H9 (cell line): ENCODE data around the gene CAMK2B. TPM values are rescaled to one million over a fixed set of nuclear protein-coding genes. Genes with fewer than 3 reads are reported as not detected.

Experiments
- DNase-seq: peaks from one replicate; pipeline ENCODE4 v3.0.0-alpha.2; 2017
- H2AFZ ChIP-seq: one replicate; pipeline ENCODE4 v1.6.1; 2013; ENCODE audit warnings: mild to moderate bottlenecking, low read length, control low read depth, moderate library complexity
- H2AK5ac ChIP-seq: 2 replicates; pipeline ENCODE4 v1.6.1; 2013; ENCODE audit warnings: low read length, control low read depth, mixed read lengths; ENCODE audit not compliant: insufficient read length
- H2BK120ac ChIP-seq: one replicate; pipeline ENCODE4 v1.6.1; 2013; ENCODE audit warnings: low read depth, mild to moderate bottlenecking, low read length, control low read depth, inconsistent platforms; ENCODE audit not compliant: poor library complexity, severe bottlenecking
- H2BK12ac ChIP-seq: 2 replicates; pipeline ENCODE4 v1.6.1; 2013; ENCODE audit warnings: low read length, control low read depth, mixed read lengths, low read depth; ENCODE audit not compliant: insufficient read length
- H2BK15ac ChIP-seq: 2 replicates; pipeline ENCODE4 v1.6.1; 2013; ENCODE audit warnings: low read depth, low read length, control low read depth
- H2BK20ac ChIP-seq: one replicate; pipeline ENCODE4 v1.6.1; 2013; ENCODE audit warnings: low read depth, mild to moderate bottlenecking, low read length, control low read depth, inconsistent platforms; ENCODE audit not compliant: poor library complexity, severe bottlenecking
- H2BK5ac ChIP-seq: 2 replicates; pipeline ENCODE4 v1.6.1; 2013; ENCODE audit warnings: low read length, control low read depth, mixed read lengths; ENCODE audit not compliant: insufficient read length
- H3K14ac ChIP-seq: 2 replicates; pipeline ENCODE4 v1.6.1; 2013; ENCODE audit warnings: low read length, control low read depth; ENCODE audit not compliant: insufficient read depth
- H3K18ac ChIP-seq: 2 replicates; pipeline ENCODE4 v1.6.1; 2013; ENCODE audit warnings: low read depth, mild to moderate bottlenecking, mixed read lengths, low read length, control low read depth; ENCODE audit not compliant: insufficient read length
- H3K23ac ChIP-seq: 2 replicates; pipeline ENCODE4 v1.6.1; 2013; ENCODE audit warnings: low read length, control low read depth, mixed read lengths, low read depth; ENCODE audit not compliant: insufficient read length
- H3K23me2 ChIP-seq: 2 replicates; pipeline ENCODE4 v1.6.1; 2013; ENCODE audit warnings: low read depth, mild to moderate bottlenecking, mixed read lengths, low read length, control low read depth; ENCODE audit not compliant: insufficient read length, poor library complexity, severe bottlenecking
- H3K27ac ChIP-seq: 2 replicates; pipeline ENCODE4 v1.5.1; 2013; ENCODE audit warnings: low read length, control low read depth, mixed read lengths, low read depth; ENCODE audit not compliant: insufficient read length
- H3K27me3 ChIP-seq: 2 replicates; pipeline ENCODE4 v1.6.1; 2013; ENCODE audit warnings: low read length, control low read depth, inconsistent platforms; ENCODE audit not compliant: insufficient read depth
- H3K4ac ChIP-seq: 2 replicates; pipeline ENCODE4 v1.6.1; 2013; ENCODE audit warnings: low read depth, mild to moderate bottlenecking, control low read depth, inconsistent platforms, low read length, moderate library complexity
- H3K4me1 ChIP-seq: 2 replicates; pipeline ENCODE4 v1.6.1; 2013; ENCODE audit warnings: low read length, control low read depth, inconsistent platforms; ENCODE audit not compliant: insufficient read depth
- H3K4me2 ChIP-seq: 2 replicates; pipeline ENCODE4 v1.6.1; 2013; ENCODE audit warnings: low read length, control low read depth, mixed read lengths; ENCODE audit not compliant: insufficient read length, insufficient read depth
- H3K56ac ChIP-seq: 2 replicates; pipeline ENCODE4 v1.6.1; 2013; ENCODE audit warnings: low read depth, mild to moderate bottlenecking, mixed read lengths, low read length, control low read depth; ENCODE audit not compliant: insufficient read length
- H3K79me1 ChIP-seq: 2 replicates; pipeline ENCODE4 v1.6.1; 2013; ENCODE audit warnings: low read depth, mild to moderate bottlenecking, moderate library complexity, low read length, control low read depth, inconsistent platforms; ENCODE audit not compliant: insufficient read depth, poor library complexity, severe bottlenecking
- H3K79me2 ChIP-seq: 2 replicates; pipeline ENCODE4 v1.6.1; 2013; ENCODE audit warnings: low read length, control low read depth, inconsistent platforms; ENCODE audit not compliant: insufficient read depth
- H3K9ac ChIP-seq: 2 replicates; pipeline ENCODE4 v1.6.1; 2013; ENCODE audit warnings: low read length, control low read depth, mixed read lengths; ENCODE audit not compliant: insufficient read length; ENCODE audit errors: extremely low read depth
- H3K9me3 ChIP-seq: one replicate; pipeline ENCODE4 v1.6.1; 2013; ENCODE audit warnings: low read depth, low read length, inconsistent platforms; ENCODE audit not compliant: control insufficient read depth
- H3T11ph ChIP-seq: one replicate; pipeline ENCODE4 v1.6.1; 2013; ENCODE audit warnings: mild to moderate bottlenecking, low read length, control low read depth, inconsistent platforms
- H4K20me1 ChIP-seq: one replicate; pipeline ENCODE4 v1.6.1; 2013; ENCODE audit not compliant: control insufficient read depth, insufficient read length, insufficient read depth
- H4K5ac ChIP-seq: 2 replicates; pipeline ENCODE4 v1.6.1; 2013; ENCODE audit warnings: low read depth, mild to moderate bottlenecking, mixed read lengths, low read length, control low read depth; ENCODE audit not compliant: insufficient read length
- H4K8ac ChIP-seq: replicated peaks from 2 replicates; pipeline ENCODE4 v1.6.1; 2013; ENCODE audit warnings: low read length, control low read depth, mixed read lengths, low read depth; ENCODE audit not compliant: insufficient read length
- H4K91ac ChIP-seq: 2 replicates; pipeline ENCODE4 v1.6.1; 2013; ENCODE audit warnings: low read depth, mild to moderate bottlenecking, moderate library complexity, mixed read lengths, low read length, control low read depth; ENCODE audit not compliant: insufficient read length
- H3K27ac Mint-ChIP-seq, 3 experiments: 2 replicates in 2 of 3; 3 replicates in 1 of 3; pipeline ENCODE4 v1.8.0; 2020 to 2021; ENCODE audit warnings: mixed read lengths in 3 of 3, mild to moderate bottlenecking in 1 of 3, moderate library complexity in 1 of 3
- H3K27me3 Mint-ChIP-seq: 2 replicates; pipeline ENCODE4 v1.8.0; 2021; ENCODE audit warnings: low read depth, mild to moderate bottlenecking, moderate library complexity, mixed read lengths
- H3K36me3 Mint-ChIP-seq, 3 experiments: 2 replicates in 2 of 3; 3 replicates in 1 of 3; pipeline ENCODE4 v1.8.0; 2020 to 2021; ENCODE audit warnings: low read depth in 3 of 3, mixed read lengths in 3 of 3; ENCODE audit not compliant: insufficient read depth in 1 of 3
- H3K4me1 Mint-ChIP-seq, 2 experiments: 2 replicates each; pipeline ENCODE4 v1.8.0; 2020; ENCODE audit warnings: mixed read lengths in 2 of 2
- H3K4me3 Mint-ChIP-seq, 2 experiments: 2 replicates in 1 of 2; 3 replicates in 1 of 2; pipeline ENCODE4 v1.8.0; 2020 to 2021; ENCODE audit warnings: mild to moderate bottlenecking in 2 of 2, mixed read lengths in 2 of 2, moderate library complexity in 1 of 2
- H3K9me3 Mint-ChIP-seq, 2 experiments: 2 replicates in 1 of 2; 3 replicates in 1 of 2; pipeline ENCODE4 v1.8.0; 2020; ENCODE audit warnings: mild to moderate bottlenecking in 2 of 2, mixed read lengths in 2 of 2, moderate library complexity in 1 of 2
- WGBS: extraction: QIAGEN DNeasy Blood & Tissue Kit; methylation state at CpG from one replicate; pipeline ENCODE4 v1.1.7; 2013; ENCODE audit warnings: missing lambda C conversion rate, low lambda C conversion rate, mixed read lengths; ENCODE audit not compliant: insufficient read length; ENCODE audit errors: extremely low coverage; 5-methylcytosine and 5-hydroxymethylcytosine counted together
- total RNA-seq: library from RNA; stranded (reverse); gene quantifications from 2 replicates; pipeline ENCODE4 v1.2.1, GENCODE V29; 2021
- TF ChIP-seq, protein P1 (sequence below): fragments of 200-600 bp; sonication (generic); conservative IDR thresholded peaks from 3 replicates; pipeline ENCODE4 v1.8.0; 2021; ENCODE audit warnings: antibody characterized with exemption, mild to moderate bottlenecking

The CAMK2B gene
- total RNA-seq, 1 experiment from 2014 or later: 0.17 TPM

- Histone ChIP-seq H3K9me3 (no peaks in the 10 kb centered on the region), H3K4me1 (no peaks in the 10 kb centered on the region), H3K14ac (no peak overlapping the region), H3K18ac (peak overlapping the region; percentile 32), H3K56ac (no peak overlapping the region), H3K4me2 (no peak overlapping the region), H3K23ac (no peak overlapping the region), H3K23me2 (peaks cover 4% of the 10 kb centered on the region), H2AK5ac (no peak overlapping the region), H4K5ac (no peak overlapping the region), H2AFZ (no peak overlapping the region), H4K8ac (no peak overlapping the region), H3T11ph (no peak overlapping the region), H2BK15ac (no peak overlapping the region), H3K27ac (no peak overlapping the region), H2BK12ac (no peak overlapping the region), H2BK20ac (no peak overlapping the region), H3K79me2 (no peaks in the 10 kb centered on the region), H3K9ac (no peak overlapping the region), H3K4ac (no peak overlapping the region), H4K20me1 (no peaks in the 10 kb centered on the region), H3K27me3 (peaks cover 8% of the 10 kb centered on the region; the same call in 1 of the 2 replicates), H3K79me1 (no peaks in the 10 kb centered on the region), H4K91ac (no peak overlapping the region), H2BK5ac (no peak overlapping the region), H2BK120ac (no peak overlapping the region)
- no peak for DNase-seq
- Mint-ChIP-seq H3K4me3 (no peak overlapping the region), H3K27ac (no peak overlapping the region), H3K4me1 (peaks cover 0 to 2% of the 10 kb centered on the region in 2 experiments; a peak in 1 of 4 replicates), H3K27me3 (peaks cover 51% of the 10 kb centered on the region), H3K36me3 (no peaks in the 10 kb centered on the region; a peak in 1 of 7 replicates), H3K9me3 (peaks cover 4 to 9% of the 10 kb centered on the region in 2 experiments; a peak in 3 of 5 replicates)
- WGBS: no CpG with 5 or more reads among the region's 2 CpGs
- TF ChIP-seq, protein P1, sequence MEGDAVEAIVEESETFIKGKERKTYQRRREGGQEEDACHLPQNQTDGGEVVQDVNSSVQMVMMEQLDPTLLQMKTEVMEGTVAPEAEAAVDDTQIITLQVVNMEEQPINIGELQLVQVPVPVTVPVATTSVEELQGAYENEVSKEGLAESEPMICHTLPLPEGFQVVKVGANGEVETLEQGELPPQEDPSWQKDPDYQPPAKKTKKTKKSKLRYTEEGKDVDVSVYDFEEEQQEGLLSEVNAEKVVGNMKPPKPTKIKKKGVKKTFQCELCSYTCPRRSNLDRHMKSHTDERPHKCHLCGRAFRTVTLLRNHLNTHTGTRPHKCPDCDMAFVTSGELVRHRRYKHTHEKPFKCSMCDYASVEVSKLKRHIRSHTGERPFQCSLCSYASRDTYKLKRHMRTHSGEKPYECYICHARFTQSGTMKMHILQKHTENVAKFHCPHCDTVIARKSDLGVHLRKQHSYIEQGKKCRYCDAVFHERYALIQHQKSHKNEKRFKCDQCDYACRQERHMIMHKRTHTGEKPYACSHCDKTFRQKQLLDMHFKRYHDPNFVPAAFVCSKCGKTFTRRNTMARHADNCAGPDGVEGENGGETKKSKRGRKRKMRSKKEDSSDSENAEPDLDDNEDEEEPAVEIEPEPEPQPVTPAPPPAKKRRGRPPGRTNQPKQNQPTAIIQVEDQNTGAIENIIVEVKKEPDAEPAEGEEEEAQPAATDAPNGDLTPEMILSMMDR: no peak
These were observed 18.8 kb downstream of the CAMK2B start for GRCh38 chr7:44306606-44307005.
